Activated CD4-positive, alpha-beta T cell treated with anti-CD3 and anti-CD28 coated beads for 36 hours (primary cell): ENCODE measurements around the gene PARPBP. TPM values are rescaled to one million over a fixed set of nuclear protein-coding genes. Genes with fewer than 3 reads are reported as not detected.
"Not testable (repeated sequence)": the region's sequence is repeated elsewhere in the genome, so short reads cannot be mapped to it uniquely, and the experiment has no call there.

Experiments
- ATAC-seq: fragments of 200-7000 bp; cut with Tn5 transposase; one replicate; pipeline ENCODE4 v1.10.0; 2021; ENCODE audit warnings: mild to moderate bottlenecking, moderate library complexity
- CTCF ChIA-PET: fragments of 350-600 bp; sonication (Branson Sonifier 250); formaldehyde crosslinking; loops from one replicate; lab custom pipeline; 2021; ENCODE audit warnings: antibody characterized with exemption; lab: Charles Lee
- POLR2A ChIA-PET: fragments of 350-600 bp; sonication (Branson Sonifier 250); formaldehyde crosslinking; loops from one replicate; lab custom pipeline; 2021; ENCODE audit warnings: antibody characterized with exemption, inconsistent platforms; lab: Charles Lee
- DNase-seq: peaks from one replicate; pipeline ENCODE4 v3.0.0-alpha.2; 2020
- H3K27ac Mint-ChIP-seq: one replicate; pipeline ENCODE4 v1.8.0; 2021; ENCODE audit warnings: mixed read lengths
- H3K27me3 Mint-ChIP-seq: one replicate; pipeline ENCODE4 v1.8.0; 2021; ENCODE audit warnings: mixed read lengths
- H3K36me3 Mint-ChIP-seq: one replicate; pipeline ENCODE4 v1.8.0; 2021; ENCODE audit warnings: low read depth, mixed read lengths
- H3K4me1 Mint-ChIP-seq: one replicate; pipeline ENCODE4 v1.8.0; 2021; ENCODE audit warnings: mixed read lengths
- H3K4me3 Mint-ChIP-seq: one replicate; pipeline ENCODE4 v1.8.0; 2021; ENCODE audit warnings: mild to moderate bottlenecking, moderate library complexity, mixed read lengths
- H3K9me3 Mint-ChIP-seq: one replicate; pipeline ENCODE4 v1.8.0; 2021; ENCODE audit warnings: low read depth, mixed read lengths
- intact Hi-C, 2 experiments: fragments of 100-400 bp; cut with DNase I in 1 of 2; cut with micrococcal nuclease in 1 of 2; formaldehyde crosslinking; loops; one replicate each; pipeline versions ENCODE4 v1.14.2 to v1.15.1; 2022 to 2024; cut with DNase I, micrococcal nuclease
- total RNA-seq, 2 experiments: library from RNA; stranded (reverse); gene quantifications; one replicate each; pipeline ENCODE4 v1.2.3, GENCODE V29; 2021

PARPBP gene, protein sequence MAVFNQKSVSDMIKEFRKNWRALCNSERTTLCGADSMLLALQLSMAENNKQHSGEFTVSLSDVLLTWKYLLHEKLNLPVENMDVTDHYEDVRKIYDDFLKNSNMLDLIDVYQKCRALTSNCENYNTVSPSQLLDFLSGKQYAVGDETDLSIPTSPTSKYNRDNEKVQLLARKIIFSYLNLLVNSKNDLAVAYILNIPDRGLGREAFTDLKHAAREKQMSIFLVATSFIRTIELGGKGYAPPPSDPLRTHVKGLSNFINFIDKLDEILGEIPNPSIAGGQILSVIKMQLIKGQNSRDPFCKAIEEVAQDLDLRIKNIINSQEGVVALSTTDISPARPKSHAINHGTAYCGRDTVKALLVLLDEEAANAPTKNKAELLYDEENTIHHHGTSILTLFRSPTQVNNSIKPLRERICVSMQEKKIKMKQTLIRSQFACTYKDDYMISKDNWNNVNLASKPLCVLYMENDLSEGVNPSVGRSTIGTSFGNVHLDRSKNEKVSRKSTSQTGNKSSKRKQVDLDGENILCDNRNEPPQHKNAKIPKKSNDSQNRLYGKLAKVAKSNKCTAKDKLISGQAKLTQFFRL
- total RNA-seq = 10 to 100 TPM; 21.7 to 26.4 TPM

DNA sequence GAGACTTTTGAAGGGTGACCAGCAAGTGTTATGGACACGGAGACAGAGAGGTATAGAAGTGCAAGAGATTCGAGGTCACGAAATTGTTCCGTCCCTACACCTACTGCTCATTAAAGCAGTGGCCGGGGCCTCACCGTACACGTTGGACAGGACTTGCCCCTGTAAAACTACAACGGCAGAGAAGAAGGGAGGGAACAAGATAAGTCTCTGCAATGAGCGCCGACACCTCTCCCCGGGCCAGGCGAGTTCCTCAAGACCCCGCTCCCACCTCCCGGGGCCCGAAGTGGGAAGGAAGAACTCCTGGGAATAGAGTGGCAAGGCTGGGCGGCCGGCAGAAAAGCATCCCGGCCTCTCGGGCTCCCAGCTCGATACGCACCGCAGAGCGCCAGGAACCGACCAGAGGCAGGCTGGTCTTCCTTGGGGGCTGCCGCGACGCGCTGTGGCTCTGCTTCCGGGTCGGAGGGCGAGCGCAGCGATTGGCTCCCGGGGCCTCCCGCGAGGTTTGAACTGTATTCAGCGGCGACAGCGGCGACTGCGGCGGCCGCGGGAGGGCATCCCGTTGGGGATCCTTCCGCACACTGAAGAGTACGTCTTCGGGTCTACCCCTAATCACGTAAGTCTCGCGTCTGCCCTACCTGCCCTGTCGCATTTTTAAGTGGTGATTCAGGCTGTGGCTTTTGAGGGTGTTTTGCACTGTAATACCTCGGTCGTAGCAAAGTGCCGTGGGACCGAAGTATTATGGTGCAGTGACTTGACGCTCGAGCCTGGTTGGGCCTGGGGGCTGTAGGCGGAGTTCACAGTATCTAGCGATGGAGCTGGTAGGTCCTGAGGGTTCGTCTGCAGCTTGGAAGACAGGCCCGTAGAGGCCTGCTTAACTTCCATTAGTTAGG, at the start of gene PARPBP, which contains the start of gene NUP37:
PARPBP (plus strand) TSS at position 510 of the 890 bp plus-strand sequence. CDS start 3,706 bp downstream, outside the sequence.
NUP37 (minus strand) TSS at position 441 of the 890 bp plus-strand sequence. CDS start 1,596 bp downstream, outside the sequence.
- CTCF ChIA-PET = interaction anchor here (0.6 kb wide), 1 partner anchor 9 kb away, joined by 3 read pairs; no protein-coding TSS in a partner anchor
- Mint-ChIP-seq H3K27ac (peak within 1 kb of the TSS; percentile 95), H3K4me3 (peak within 1 kb of the TSS; percentile 95), H3K27me3 (no peaks in the 10 kb centered on the region), H3K4me1 (peaks cover 19% of the 10 kb centered on the region), H3K36me3 (peaks cover 35% of the 10 kb centered on the region), H3K9me3 (no peaks in the 10 kb centered on the region)
- intact Hi-C loops = loop anchor here (1.0 to 10.0 kb wide), 5 partner anchors 58 to 1855 kb away; partner anchors contain the start of genes DEPDC4 (in 1 of the 2), DRAM1 (in 1 of the 2), GNPTAB (in 1 of the 2) and SCYL2 (in 1 of the 2)
- POLR2A ChIA-PET = interaction anchor here (0.7 kb wide), 1 partner anchor 58 kb away, joined by 4 read pairs; the partner anchor contains the start of gene WASHC3
- ATAC-seq (peak; percentile 93), DNase-seq (peak; percentile 96)

DNA sequence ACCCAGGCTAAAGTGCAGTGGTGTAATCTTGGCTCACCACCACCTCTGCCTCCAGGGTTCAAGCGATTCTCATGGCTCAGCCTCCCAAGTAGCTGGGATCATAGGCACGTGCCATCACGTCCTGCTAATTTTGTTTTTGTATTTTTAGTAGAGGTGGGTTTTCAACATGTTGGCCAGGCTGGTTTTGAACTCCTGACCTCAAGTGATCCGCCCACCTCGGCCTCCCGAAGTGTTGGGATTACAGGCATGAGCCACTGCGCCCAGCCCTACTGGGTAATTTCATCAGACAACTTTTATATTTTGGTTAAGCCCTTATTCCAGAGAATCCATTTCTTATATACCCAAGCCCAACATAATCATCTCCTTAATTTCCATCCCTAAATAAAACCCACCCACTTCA, 47.9 kb upstream of the PARPBP start:
- DNase-seq, CTCF ChIA-PET, POLR2A ChIA-PET, H3K27ac Mint-ChIP-seq, H3K9me3 Mint-ChIP-seq, H3K4me3 Mint-ChIP-seq, ATAC-seq, H3K4me1 Mint-ChIP-seq, intact Hi-C loops, H3K27me3 Mint-ChIP-seq: not testable (repeated sequence)
- peaks cover 13% of the 10 kb centered on the region for H3K36me3 Mint-ChIP-seq

DNA sequence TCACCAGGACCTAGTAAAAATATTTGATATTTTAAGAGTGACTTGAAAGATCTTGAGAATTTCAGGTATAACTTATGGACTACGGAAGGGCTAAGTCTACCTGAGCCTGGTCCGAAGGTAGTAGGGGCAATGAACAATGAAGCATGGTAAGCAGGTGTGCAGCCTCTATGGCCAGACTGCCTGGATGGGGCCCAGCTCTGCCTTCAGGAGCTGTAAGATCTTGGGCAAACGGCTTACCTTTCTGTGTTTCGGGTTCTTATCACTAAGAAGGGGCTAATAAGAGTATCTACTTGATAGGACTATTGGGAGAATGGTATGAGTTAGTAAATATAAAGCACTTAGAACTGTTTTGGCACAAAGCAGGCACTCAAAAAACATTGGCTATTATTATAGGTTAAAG, 39.1 kb upstream of the PARPBP start:
- ChIA-PET CTCF (no interaction called here), POLR2A (no interaction called here)
- DNase-seq (no peak), ATAC-seq (no peak)
- Mint-ChIP-seq H3K4me1 (no peaks in the 10 kb centered on the region), H3K27me3 (no peaks in the 10 kb centered on the region), H3K27ac (no peak overlapping the region), H3K4me3 (no peak overlapping the region), H3K9me3 (no peaks in the 10 kb centered on the region), H3K36me3 (peaks cover 42% of the 10 kb centered on the region)
- intact Hi-C loops = no loop called here

DNA sequence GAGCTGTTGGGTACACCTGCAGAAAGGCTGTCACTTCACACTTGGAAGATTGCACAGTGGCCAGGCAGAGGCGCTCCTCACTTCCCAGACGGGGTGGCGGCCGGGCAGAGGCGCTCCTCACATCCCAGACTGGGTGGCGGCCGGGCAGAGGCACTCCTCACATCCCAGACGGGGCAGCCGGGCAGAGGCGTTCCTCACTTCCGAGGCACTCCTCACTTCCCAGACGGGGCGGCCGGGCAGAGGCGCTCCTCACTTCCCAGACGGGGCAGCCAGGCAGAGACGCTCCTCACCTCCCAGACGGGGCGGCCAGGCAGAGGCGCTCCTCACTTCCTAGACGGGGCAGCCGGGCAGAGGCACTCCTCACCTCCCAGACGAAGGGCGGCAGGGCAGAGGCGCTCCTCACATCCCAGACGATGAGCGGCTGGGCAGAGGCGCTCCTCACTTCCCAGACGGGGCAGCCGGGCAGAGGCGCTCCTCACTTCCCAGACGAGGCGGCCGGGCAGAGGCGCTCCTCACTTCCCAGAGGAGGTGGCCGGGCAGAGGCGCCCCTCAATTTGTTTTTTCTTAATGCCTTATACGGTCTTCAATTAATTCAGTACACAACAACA, 30.7 kb upstream of the PARPBP start:
- ATAC-seq, POLR2A ChIA-PET, DNase-seq, H3K27me3 Mint-ChIP-seq, H3K27ac Mint-ChIP-seq, intact Hi-C loops, H3K9me3 Mint-ChIP-seq, H3K4me3 Mint-ChIP-seq, CTCF ChIA-PET, H3K4me1 Mint-ChIP-seq: not testable (repeated sequence)
- peaks cover 20% of the 10 kb centered on the region for H3K36me3 Mint-ChIP-seq

DNA sequence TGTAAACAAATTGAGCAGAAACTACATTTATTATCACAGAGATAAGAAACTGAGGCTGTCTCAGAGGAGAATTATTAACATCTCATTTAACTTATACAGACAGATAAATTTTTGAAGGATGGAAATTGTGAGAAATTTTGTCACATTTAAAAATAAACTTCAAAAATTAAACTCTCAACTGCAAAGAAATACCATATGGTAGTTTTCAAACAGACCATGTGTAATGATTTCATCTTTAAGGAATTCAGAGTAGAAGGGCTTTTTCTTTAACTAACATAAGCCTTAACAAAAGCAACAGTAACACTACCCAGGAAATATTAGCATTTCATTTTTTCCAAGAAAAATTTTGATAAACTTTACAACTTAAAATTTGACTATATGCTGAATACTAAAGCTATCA, 26.7 kb upstream of the PARPBP start:
- no peak overlapping the region for H3K4me3 Mint-ChIP-seq
- intact Hi-C loops = loop anchor here in 1 of 2 experiments (10.0 kb wide), 2 partner anchors 391 to 671 kb away; partner anchors contain the start of gene IGF1
- H3K36me3 Mint-ChIP-seq = peaks cover 17% of the 10 kb centered on the region
- no peak for DNase-seq
- H3K4me1 Mint-ChIP-seq = peaks cover 7% of the 10 kb centered on the region
- ChIA-PET CTCF (no interaction called here), POLR2A (no interaction called here)
- no peak overlapping the region for H3K27ac Mint-ChIP-seq
- no peaks in the 10 kb centered on the region for H3K9me3 Mint-ChIP-seq
- H3K27me3 Mint-ChIP-seq = no peaks in the 10 kb centered on the region
- ATAC-seq = no peak

DNA sequence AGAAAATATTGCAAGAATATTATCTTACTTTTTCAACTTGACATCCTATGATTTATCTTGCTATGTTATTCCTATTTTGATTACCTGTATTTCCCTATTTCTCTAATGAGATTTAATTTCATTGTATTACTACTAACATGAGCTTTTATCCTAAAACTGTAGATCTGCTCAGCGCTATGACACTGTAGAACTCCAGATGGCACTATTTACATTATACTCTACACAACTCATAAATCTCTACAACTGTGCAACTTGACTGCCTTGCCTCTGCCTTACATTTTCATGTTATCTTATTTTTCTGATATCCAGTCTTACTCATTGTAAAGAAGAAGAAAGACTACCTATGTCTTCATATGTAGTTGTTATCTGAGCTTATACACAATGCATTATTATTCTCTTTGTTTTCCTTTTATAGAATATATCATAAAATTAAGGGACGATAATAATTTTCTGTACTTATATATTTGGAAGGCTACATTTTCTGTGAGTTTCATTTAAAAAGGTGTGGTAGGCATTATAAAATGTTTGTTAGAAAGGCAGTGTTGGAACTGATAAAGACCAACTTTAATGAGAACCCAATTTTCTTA, 24.2 kb upstream of the PARPBP start:
- intact Hi-C loops = loop anchor here in 1 of 2 experiments (10.0 kb wide), 2 partner anchors 389 to 669 kb away; partner anchors contain the start of gene IGF1
- POLR2A ChIA-PET = no interaction called here

DNA sequence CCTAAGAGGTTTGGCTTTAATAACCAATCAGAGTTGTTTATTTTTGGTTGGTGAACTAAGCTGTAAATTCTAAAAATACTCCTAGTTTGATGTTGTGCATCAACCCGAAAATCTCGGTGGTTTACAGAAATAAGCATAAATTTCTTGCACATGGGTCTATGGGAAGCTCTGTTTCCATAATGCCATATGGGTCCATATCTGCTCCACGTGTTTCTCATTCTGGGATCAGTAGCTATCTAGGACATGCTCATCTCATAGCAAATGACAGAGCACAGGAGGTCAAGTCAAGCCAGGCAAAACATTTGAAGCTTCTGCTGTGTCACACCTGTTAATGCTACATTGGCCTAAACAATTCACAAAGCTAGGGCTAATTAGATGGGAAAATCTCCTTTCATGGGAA, 23.1 kb upstream of the PARPBP start:
- no peak for DNase-seq
- Mint-ChIP-seq H3K9me3 (no peaks in the 10 kb centered on the region), H3K27ac (no peak overlapping the region), H3K27me3 (no peaks in the 10 kb centered on the region), H3K4me3 (no peak overlapping the region), H3K36me3 (peaks cover 20% of the 10 kb centered on the region), H3K4me1 (peaks cover 7% of the 10 kb centered on the region)
- ATAC-seq = no peak
- ChIA-PET CTCF (interaction anchor here (1.5 kb wide), 1 partner anchor 13 kb away, joined by 3 read pairs; no protein-coding TSS in a partner anchor), POLR2A (no interaction called here)
- intact Hi-C loops = loop anchor here in 1 of 2 experiments (10.0 kb wide), 2 partner anchors 388 to 668 kb away; partner anchors contain the start of gene IGF1

More for the DNA sequence above, 24.2 kb upstream of the PARPBP start:
- no peaks in the 10 kb centered on the region for H3K27me3 Mint-ChIP-seq
- H3K4me3 Mint-ChIP-seq = no peak overlapping the region
- peaks cover 20% of the 10 kb centered on the region for H3K36me3 Mint-ChIP-seq
- ATAC-seq (peak; percentile 64), DNase-seq (no peak)
- CTCF ChIA-PET = interaction anchor here (0.6 to 1.4 kb wide), 3 partner anchors 14 to 418 kb away, joined by 3 read pairs; no protein-coding TSS in a partner anchor
- H3K9me3 Mint-ChIP-seq = no peaks in the 10 kb centered on the region
- H3K27ac Mint-ChIP-seq = no peak overlapping the region
- peaks cover 7% of the 10 kb centered on the region for H3K4me1 Mint-ChIP-seq

DNA sequence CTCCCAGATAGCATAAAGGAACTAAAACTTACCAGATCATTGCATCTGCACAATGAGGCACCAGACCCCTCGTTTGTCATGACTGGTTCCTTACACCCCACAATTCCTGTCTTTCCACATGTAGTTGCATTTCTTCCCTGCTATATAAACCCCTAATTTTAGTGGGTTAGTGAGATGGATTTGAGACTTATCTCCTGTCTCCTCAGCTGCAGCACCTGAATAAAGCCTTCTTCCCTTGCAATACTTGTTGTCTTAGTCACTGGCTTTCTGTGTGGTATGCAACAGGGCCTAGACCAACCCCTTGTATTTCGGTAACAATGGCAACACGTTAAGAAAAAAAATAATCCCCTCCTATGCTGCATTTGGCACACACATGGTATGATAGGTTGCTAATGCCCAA, 13.1 kb upstream of the PARPBP start:
- Mint-ChIP-seq H3K27ac (no peak overlapping the region), H3K4me1 (peaks cover 2% of the 10 kb centered on the region), H3K9me3 (no peaks in the 10 kb centered on the region), H3K27me3 (no peaks in the 10 kb centered on the region), H3K4me3 (no peak overlapping the region), H3K36me3 (peaks cover 86% of the 10 kb centered on the region)
- intact Hi-C loops = no loop called here
- DNase-seq (no peak), ATAC-seq (no peak)
- ChIA-PET CTCF (no interaction called here), POLR2A (no interaction called here)

DNA sequence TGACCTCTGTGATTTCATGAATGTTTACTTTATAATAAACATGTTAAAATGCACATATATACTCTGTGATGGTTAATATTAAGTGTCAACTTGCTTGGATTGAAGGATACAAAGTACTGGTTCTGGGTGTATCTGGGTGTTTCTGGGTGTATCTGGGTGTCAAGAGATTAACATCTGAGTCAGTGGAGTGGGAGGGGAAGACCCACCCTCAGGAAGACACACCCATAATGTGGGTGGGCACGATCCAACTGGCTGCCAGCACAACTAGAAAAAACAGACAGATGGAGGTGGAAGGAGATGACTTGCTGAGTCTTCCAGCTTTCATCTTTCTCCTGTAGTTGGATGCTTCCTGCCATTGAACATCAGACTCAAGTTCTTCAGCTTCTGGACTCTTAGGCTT, 12.0 kb upstream of the PARPBP start:
- H3K4me3 Mint-ChIP-seq = no peak overlapping the region
- H3K27me3 Mint-ChIP-seq = no peaks in the 10 kb centered on the region
- ATAC-seq = no peak

DNA sequence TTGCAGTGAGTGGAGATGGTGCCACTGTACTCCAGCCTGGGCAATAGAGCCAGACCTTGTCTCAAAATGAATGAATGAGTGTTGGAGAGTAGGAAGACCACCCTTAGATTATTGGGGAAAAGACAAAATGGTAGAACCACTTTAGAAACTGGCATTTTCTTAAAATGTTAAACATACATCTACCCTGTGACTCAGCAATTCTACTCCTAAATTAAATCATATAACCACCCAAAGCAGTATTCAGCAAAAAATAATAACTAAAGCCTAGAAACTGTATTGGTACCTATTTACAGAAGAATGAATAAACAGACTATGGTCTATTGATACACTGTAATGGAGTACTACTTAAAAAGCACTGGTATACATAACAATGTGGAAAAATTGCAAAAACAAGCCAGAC, 9.2 kb upstream of the PARPBP start:
- Mint-ChIP-seq H3K27ac (no peak overlapping the region), H3K9me3 (no peaks in the 10 kb centered on the region), H3K27me3 (no peaks in the 10 kb centered on the region), H3K36me3 (peaks cover 63% of the 10 kb centered on the region), H3K4me3 (no peak overlapping the region), H3K4me1 (peaks cover 2% of the 10 kb centered on the region)
- intact Hi-C loops = no loop called here
- CTCF ChIA-PET = interaction anchor here (0.8 to 1.0 kb wide), 2 partner anchors 10 to 40 kb away, joined by 3 read pairs; no protein-coding TSS in a partner anchor
- POLR2A ChIA-PET = no interaction called here
- no peak for ATAC-seq
- DNase-seq = no peak

More for the DNA sequence above, 12.0 kb upstream of the PARPBP start:
- Mint-ChIP-seq H3K36me3 (peaks cover 81% of the 10 kb centered on the region), H3K4me1 (peaks cover 2% of the 10 kb centered on the region), H3K27ac (no peak overlapping the region), H3K9me3 (no peaks in the 10 kb centered on the region)
- intact Hi-C loops = no loop called here
- no peak for DNase-seq
- ChIA-PET CTCF (interaction anchor here (0.7 kb wide), 1 partner anchor 26 kb away, joined by 4 read pairs; no protein-coding TSS in a partner anchor), POLR2A (no interaction called here)
